Measurements from ENCODE around the gene GNB1L. TPM values are rescaled to one million over a fixed set of nuclear protein-coding genes. Genes with fewer than 3 reads are reported as not detected.

Gene GNB1L
- total RNA-seq, 1 experiment from 2014 or later = 10.3 TPM

GRCh38 chr22:19882446-19883381, 28.0 kb upstream of the GNB1L start:
- TF ChIP-seq EZH2 (IDR thresholded peaks at IDR 0.05; ENCODE audit: low read depth) (no peak), CTCF (conservative IDR thresholded peaks at IDR 0.05) (no peak)
- ChIA-PET CTCF (interaction anchor here (0.8 kb wide), 1 partner anchor 151 kb away, joined by 4 read pairs; no protein-coding TSS in a partner anchor), POLR2A (ENCODE audit: unreplicated experiment) (no interaction called here)
- H3K27ac ChIP-seq = peak overlapping the region; percentile 8; the same call in 1 of the 2 replicates
- peaks cover 38% of the 10 kb centered on the region for H3K4me1 ChIP-seq (replicated peaks; ENCODE audit: insufficient read depth)
- intact Hi-C loops (cut with micrococcal nuclease; ENCODE audit: unreplicated experiment) = loop anchor here (10.0 kb wide), 1 partner anchor 118 kb away; the partner anchor contains the start of gene TBX1
- no peaks in the 10 kb centered on the region for H3K9me3 ChIP-seq (ENCODE audit: insufficient read depth, low read depth)
- TSS peak; percentile 95 for BruUV-seq (replicated peaks)
- H3K4me3 ChIP-seq = no peak overlapping the region
- H3K4me2 ChIP-seq = 0 out of 2 replicates have a peak overlapping the region, but pooled peaks have one; percentile 66
- H3K36me3 ChIP-seq (ENCODE audit: low read depth) = no peaks in the 10 kb centered on the region
- H4K20me1 ChIP-seq (ENCODE audit: insufficient read depth) = no peaks in the 10 kb centered on the region; the same call in 1 of the 2 replicates
- H3K79me2 ChIP-seq (ENCODE audit: low read depth) = no peaks in the 10 kb centered on the region
- H3K27me3 ChIP-seq (ENCODE audit: insufficient read depth, low read depth) = no peaks in the 10 kb centered on the region
- H3F3A ChIP-seq (ENCODE audit: insufficient read depth, low read depth) = peaks cover 32% of the 10 kb centered on the region
- H2AFZ ChIP-seq = no peak overlapping the region
- H3K9me2 ChIP-seq (ENCODE audit: insufficient read depth) = no peaks in the 10 kb centered on the region
- DNase-seq = no peak

- Histone ChIP-seq H3K9me2 (ENCODE audit: insufficient read depth) (no peaks in the 10 kb centered on the region), H3K4me1 (replicated peaks; ENCODE audit: insufficient read depth) (peaks cover 25% of the 10 kb centered on the region), H3K4me2 (peak overlapping the region; percentile 66), H3K79me2 (ENCODE audit: low read depth) (no peaks in the 10 kb centered on the region), H3K27ac (peak overlapping the region; percentile 61; the same call in 1 of the 2 replicates), H3F3A (ENCODE audit: insufficient read depth, low read depth) (peaks cover 24% of the 10 kb centered on the region), H3K4me3 (no peak overlapping the region), H2AFZ (no peak overlapping the region), H3K9me3 (ENCODE audit: insufficient read depth, low read depth) (no peaks in the 10 kb centered on the region), H4K20me1 (ENCODE audit: insufficient read depth) (no peaks in the 10 kb centered on the region; the same call in 1 of the 2 replicates), H3K27me3 (ENCODE audit: insufficient read depth, low read depth) (no peaks in the 10 kb centered on the region), H3K36me3 (ENCODE audit: low read depth) (no peaks in the 10 kb centered on the region)
- ChIA-PET CTCF (no interaction called here), POLR2A (ENCODE audit: unreplicated experiment) (no interaction called here)
- TF ChIP-seq CTCF (conservative IDR thresholded peaks at IDR 0.05) (no peak), EZH2 (IDR thresholded peaks at IDR 0.05; ENCODE audit: low read depth) (no peak)
- TSS peak; percentile 82 for BruUV-seq (replicated peaks)
- intact Hi-C loops (cut with micrococcal nuclease; ENCODE audit: unreplicated experiment) = loop anchor here (1.0 to 10.0 kb wide), 4 partner anchors 10 to 116 kb away; partner anchors contain the start of genes GNB1L, RTL10 and TBX1
- DNase-seq = peak; percentile 91 to 92
Measured at GRCh38 chr22:19880786-19881569, 26.3 kb upstream of the GNB1L start.
